Activated CD4-positive, alpha-beta memory T cell treated with anti-CD3 and anti-CD28 coated beads for 36 hours (primary cell): ENCODE data around the gene RASSF5. TPM values are rescaled to one million over a fixed set of nuclear protein-coding genes. Genes with fewer than 3 reads are reported as not detected.

Experiments used
- CTCF ChIA-PET: fragments of 350-600 bp; sonication (Branson Sonifier 250); formaldehyde crosslinking; loops from one replicate; lab custom pipeline; 2021; ENCODE audit warnings: antibody characterized with exemption, inconsistent platforms; lab: Charles Lee
- POLR2A ChIA-PET: fragments of 350-600 bp; sonication (Branson Sonifier 250); formaldehyde crosslinking; loops from one replicate; lab custom pipeline; 2021; ENCODE audit warnings: antibody characterized with exemption; lab: Charles Lee
- DNase-seq: peaks from one replicate; pipeline ENCODE4 v3.0.0-alpha.2; 2020
- H3K27ac Mint-ChIP-seq: one replicate; pipeline ENCODE4 v1.8.0; 2021; ENCODE audit warnings: mixed read lengths
- H3K27me3 Mint-ChIP-seq: one replicate; pipeline ENCODE4 v1.8.0; 2021; ENCODE audit warnings: mixed read lengths
- H3K36me3 Mint-ChIP-seq: one replicate; pipeline ENCODE4 v1.8.0; 2021; ENCODE audit warnings: mixed read lengths
- H3K4me1 Mint-ChIP-seq: one replicate; pipeline ENCODE4 v1.8.0; 2021; ENCODE audit warnings: low read depth, mixed read lengths
- H3K4me3 Mint-ChIP-seq: one replicate; pipeline ENCODE4 v1.8.0; 2021; ENCODE audit warnings: mild to moderate bottlenecking, mixed read lengths
- H3K9me3 Mint-ChIP-seq: one replicate; pipeline ENCODE4 v1.8.0; 2021; ENCODE audit warnings: mixed read lengths
- intact Hi-C: fragments of 100-400 bp; cut with micrococcal nuclease; formaldehyde crosslinking; loops from one replicate; pipeline ENCODE4 v1.15.1; 2023
- total RNA-seq, 2 experiments: library from RNA; stranded (reverse); gene quantifications; one replicate each; pipeline ENCODE4 v1.2.3, GENCODE V29; 2021

Gene RASSF5
- total RNA-seq, 2 experiments from 2014 or later: 203 TPM

- peaks cover 74% of the 10 kb centered on the region for H3K36me3 Mint-ChIP-seq
- DNase-seq: no peak
- intact Hi-C loops: no loop called here
- peaks cover 96% of the 10 kb centered on the region for H3K4me1 Mint-ChIP-seq
- peak overlapping the region; percentile 99 for H3K27ac Mint-ChIP-seq
- ChIA-PET CTCF (interaction anchor here (1.2 to 19.0 kb wide), 4 partner anchors 10 to 28 kb away, joined by 3 to 588 read pairs (median 14); no protein-coding TSS in a partner anchor), POLR2A (interaction anchor here (1.0 to 1.7 kb wide), 3 partner anchors 10 to 19 kb away, joined by 3 to 6 read pairs (median 3); no protein-coding TSS in a partner anchor)
- no peak overlapping the region for H3K4me3 Mint-ChIP-seq
- no peaks in the 10 kb centered on the region for H3K9me3 Mint-ChIP-seq
- H3K27me3 Mint-ChIP-seq: no peaks in the 10 kb centered on the region
Observed at GRCh38 chr1:206572835-206573234, 65.5 kb downstream of the RASSF5 start.

GRCh38 chr1:206573319-206573718 is 66.0 kb downstream of the RASSF5 start:
- Mint-ChIP-seq H3K27me3 (no peaks in the 10 kb centered on the region), H3K36me3 (peaks cover 71% of the 10 kb centered on the region), H3K4me1 (peaks cover 96% of the 10 kb centered on the region), H3K9me3 (no peaks in the 10 kb centered on the region), H3K4me3 (peak overlapping the region; percentile 4), H3K27ac (peak overlapping the region; percentile 99)
- DNase-seq: no peak
- intact Hi-C loops: no loop called here
- CTCF ChIA-PET: interaction anchor here (1.2 to 19.0 kb wide), 4 partner anchors 9 to 28 kb away, joined by 3 to 588 read pairs (median 14); no protein-coding TSS in a partner anchor
- POLR2A ChIA-PET: interaction anchor here (1.3 kb wide), 1 partner anchor 10 kb away, joined by 3 read pairs; no protein-coding TSS in a partner anchor

- peak overlapping the region; percentile 99 for H3K27ac Mint-ChIP-seq
- no peaks in the 10 kb centered on the region for H3K27me3 Mint-ChIP-seq
- ChIA-PET POLR2A (no interaction called here), CTCF (interaction anchor here (1.2 to 19.0 kb wide), 3 partner anchors 10 to 29 kb away, joined by 4 to 588 read pairs (median 25); no protein-coding TSS in a partner anchor)
- H3K4me3 Mint-ChIP-seq: peak overlapping the region; percentile 4
- H3K36me3 Mint-ChIP-seq: peaks cover 71% of the 10 kb centered on the region
- H3K9me3 Mint-ChIP-seq: no peaks in the 10 kb centered on the region
- H3K4me1 Mint-ChIP-seq: peaks cover 96% of the 10 kb centered on the region
- DNase-seq: no peak
- intact Hi-C loops: loop anchor here (2.0 kb wide), 1 partner anchor 17 kb away; no protein-coding TSS in a partner anchor
Observed at GRCh38 chr1:206573762-206574161, 66.4 kb downstream of the RASSF5 start.

GRCh38 chr1:206575165-206575893 is 68.0 kb downstream of the RASSF5 start:
- Mint-ChIP-seq H3K9me3 (no peaks in the 10 kb centered on the region), H3K27me3 (no peaks in the 10 kb centered on the region), H3K4me1 (peaks cover 97% of the 10 kb centered on the region), H3K4me3 (peak overlapping the region; percentile 59), H3K36me3 (peaks cover 73% of the 10 kb centered on the region), H3K27ac (peak overlapping the region; percentile 99)
- CTCF ChIA-PET: interaction anchor here (0.6 to 19.0 kb wide), 9 partner anchors 9 to 96 kb away, joined by 3 to 588 read pairs (median 4); no protein-coding TSS in a partner anchor
- peak; percentile 67 for DNase-seq
- POLR2A ChIA-PET: interaction anchor here (0.9 to 12.0 kb wide), 5 partner anchors 14 to 111 kb away, joined by 3 to 546 read pairs (median 4); partner anchors contain the start of gene IKBKE
- intact Hi-C loops: loop anchor here (1.0 to 5.0 kb wide), 3 partner anchors 12 to 103 kb away; partner anchors contain the start of gene IKBKE

- CTCF ChIA-PET: interaction anchor here (0.6 to 19.0 kb wide), 9 partner anchors 8 to 97 kb away, joined by 3 to 588 read pairs (median 4); no protein-coding TSS in a partner anchor
- H3K27ac Mint-ChIP-seq: peak overlapping the region; percentile 99
- H3K4me1 Mint-ChIP-seq: peaks cover 97% of the 10 kb centered on the region
- POLR2A ChIA-PET: interaction anchor here (0.9 to 12.0 kb wide), 5 partner anchors 15 to 112 kb away, joined by 3 to 546 read pairs (median 4); partner anchors contain the start of gene IKBKE
- peak overlapping the region; percentile 59 for H3K4me3 Mint-ChIP-seq
- no peaks in the 10 kb centered on the region for H3K9me3 Mint-ChIP-seq
- H3K27me3 Mint-ChIP-seq: no peaks in the 10 kb centered on the region
- H3K36me3 Mint-ChIP-seq: peaks cover 77% of the 10 kb centered on the region
- no peak for DNase-seq
- intact Hi-C loops: loop anchor here (1.0 to 5.0 kb wide), 3 partner anchors 13 to 104 kb away; partner anchors contain the start of gene IKBKE
Observed at GRCh38 chr1:206575894-206576737, 68.8 kb downstream of the RASSF5 start.

GRCh38 chr1:206577626-206578025 is 70.3 kb downstream of the RASSF5 start:
- Mint-ChIP-seq H3K4me3 (peak overlapping the region; percentile 73), H3K9me3 (no peaks in the 10 kb centered on the region), H3K4me1 (peaks cover 98% of the 10 kb centered on the region), H3K27ac (peak overlapping the region; percentile 99), H3K27me3 (no peaks in the 10 kb centered on the region), H3K36me3 (peaks cover 76% of the 10 kb centered on the region)
- ChIA-PET POLR2A (interaction anchor here (0.8 to 12.0 kb wide), 9 partner anchors 12 to 226 kb away, joined by 3 to 546 read pairs (median 3); partner anchors contain the start of gene IKBKE), CTCF (interaction anchor here (1.0 to 19.0 kb wide), 6 partner anchors 11 to 86 kb away, joined by 4 to 588 read pairs (median 6); no protein-coding TSS in a partner anchor)
- intact Hi-C loops: loop anchor here (5.0 kb wide), 1 partner anchor 105 kb away; the partner anchor contains the start of gene IKBKE
- no peak for DNase-seq

- ChIA-PET CTCF (interaction anchor here (1.0 to 19.0 kb wide), 7 partner anchors 10 to 86 kb away, joined by 4 to 588 read pairs (median 6); partner anchors contain the start of gene EIF2D), POLR2A (interaction anchor here (0.8 to 12.0 kb wide), 12 partner anchors 11 to 225 kb away, joined by 3 to 546 read pairs (median 4); partner anchors contain the start of genes EIF2D and IKBKE)
- Mint-ChIP-seq H3K36me3 (peaks cover 76% of the 10 kb centered on the region), H3K27ac (peak overlapping the region; percentile 99), H3K27me3 (no peaks in the 10 kb centered on the region), H3K4me3 (peak overlapping the region; percentile 73), H3K4me1 (peaks cover 98% of the 10 kb centered on the region), H3K9me3 (no peaks in the 10 kb centered on the region)
- intact Hi-C loops: loop anchor here (5.0 kb wide), 1 partner anchor 106 kb away; the partner anchor contains the start of gene IKBKE
- peak; percentile 47 for DNase-seq
Observed at GRCh38 chr1:206578068-206578977, 71.0 kb downstream of the RASSF5 start.

GRCh38 chr1:206578978-206579374 is 71.6 kb downstream of the RASSF5 start:
- Mint-ChIP-seq H3K36me3 (peaks cover 80% of the 10 kb centered on the region), H3K27ac (peak overlapping the region; percentile 99), H3K4me3 (peak overlapping the region; percentile 73), H3K27me3 (no peaks in the 10 kb centered on the region), H3K9me3 (no peaks in the 10 kb centered on the region), H3K4me1 (peaks cover 96% of the 10 kb centered on the region)
- intact Hi-C loops: loop anchor here (5.0 kb wide), 1 partner anchor 107 kb away; the partner anchor contains the start of gene IKBKE
- DNase-seq: no peak
- POLR2A ChIA-PET: interaction anchor here (1.1 to 12.0 kb wide), 6 partner anchors 10 to 34 kb away, joined by 3 to 546 read pairs (median 12); partner anchors contain the start of gene EIF2D
- CTCF ChIA-PET: interaction anchor here (1.0 to 19.0 kb wide), 7 partner anchors 10 to 85 kb away, joined by 4 to 588 read pairs (median 6); partner anchors contain the start of gene EIF2D

GRCh38 chr1:206579747-206580437 is 72.6 kb downstream of the RASSF5 start:
- H3K4me3 Mint-ChIP-seq: peak overlapping the region; percentile 73
- peaks cover 84% of the 10 kb centered on the region for H3K36me3 Mint-ChIP-seq
- no peaks in the 10 kb centered on the region for H3K27me3 Mint-ChIP-seq
- peak; percentile 97 for DNase-seq
- H3K27ac Mint-ChIP-seq: peak overlapping the region; percentile 99
- no peaks in the 10 kb centered on the region for H3K9me3 Mint-ChIP-seq
- ChIA-PET CTCF (interaction anchor here (0.8 to 19.0 kb wide), 10 partner anchors 9 to 101 kb away, joined by 4 to 588 read pairs (median 6); partner anchors contain the start of genes DYRK3 and RASSF5), POLR2A (interaction anchor here (0.7 to 12.0 kb wide), 9 partner anchors 8 to 189 kb away, joined by 3 to 546 read pairs (median 8); partner anchors contain the start of gene EIF2D)
- peaks cover 95% of the 10 kb centered on the region for H3K4me1 Mint-ChIP-seq
- intact Hi-C loops: loop anchor here (1.0 to 5.0 kb wide), 5 partner anchors 10 to 108 kb away; partner anchors contain the start of gene IKBKE
